ENCODE data around the gene GJC2.
"Not testable (repeated sequence)": the region's sequence is repeated elsewhere in the genome, so short reads cannot be mapped to it uniquely, and the experiment has no call there.

GJC2 gene

DNA sequence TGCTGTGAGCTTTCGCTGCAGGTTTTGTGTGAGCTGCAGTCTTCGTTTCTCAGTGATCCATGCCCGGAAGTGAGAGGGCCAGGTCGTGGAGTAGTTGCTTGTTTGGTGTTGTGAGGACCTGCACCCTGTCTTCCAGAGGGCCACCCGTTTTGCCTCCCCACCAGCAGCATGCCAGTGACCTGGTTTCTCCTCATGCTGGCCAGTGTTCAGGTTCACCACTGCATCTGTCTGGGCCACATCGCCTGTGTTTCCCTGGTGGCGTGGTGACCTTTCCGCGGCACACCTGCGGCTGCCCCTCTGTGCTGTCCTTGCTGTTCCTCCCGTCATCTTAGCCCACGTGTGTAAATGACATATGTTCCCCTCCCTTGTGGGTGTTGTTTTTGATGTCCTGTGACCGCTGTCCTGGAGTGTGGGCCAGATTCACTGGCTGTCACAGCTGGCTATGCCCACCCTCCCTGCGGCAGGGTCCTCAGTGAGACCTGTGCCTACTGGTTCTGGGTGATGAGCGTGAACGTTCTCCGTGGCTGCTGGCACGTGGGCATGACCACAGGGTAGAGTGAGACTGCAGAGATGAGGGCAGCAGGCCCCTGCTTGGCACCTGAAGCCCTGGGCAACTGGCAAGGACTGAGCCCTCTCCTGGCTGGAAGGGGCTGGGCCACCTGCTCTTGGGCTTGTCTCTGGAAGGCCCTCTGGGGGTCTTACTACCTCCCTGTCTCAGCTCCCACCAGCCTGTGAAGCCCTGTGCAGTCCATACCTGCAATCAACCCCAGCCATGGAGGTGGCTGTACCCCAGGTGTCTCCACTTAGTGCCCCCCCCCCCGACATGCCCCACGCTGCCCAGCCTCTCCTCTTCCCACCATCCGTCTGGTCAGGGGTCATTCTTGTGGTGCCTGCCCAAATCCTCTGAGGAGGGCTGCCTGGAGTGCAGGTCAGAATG, 23.1 kb downstream of the GJC2 start:
- Histone ChIP-seq H3K9me3 (replicated peaks in 1 of 2; ENCODE audit: control insufficient read depth in 2 of 2, insufficient read depth in 1 of 2, low read depth in 1 of 2, low read length in 2 of 2) (no peaks in the 10 kb centered on the region), H3K9ac (ENCODE audit: low read depth, low read length, poor library complexity) (peak overlapping the region; percentile 77), H3K18ac (ENCODE audit: low read length) (peak overlapping the region; percentile 48), H3K36me3 (replicated peaks in 1 of 2; ENCODE audit: control insufficient read depth in 2 of 2, insufficient read depth in 2 of 2, low read length in 2 of 2) (peaks cover 2 to 23% of the 10 kb centered on the region in 2 donors), H3K14ac (ENCODE audit: low read length) (peak overlapping the region; percentile 38), H2BK12ac (ENCODE audit: low read length) (no peak overlapping the region), H3K23ac (ENCODE audit: low read depth, low read length, poor library complexity) (peak overlapping the region; percentile 55), H3K4me2 (ENCODE audit: insufficient read depth, low read length, poor library complexity, severe bottlenecking) (no peak overlapping the region), H3K27me3 (ENCODE audit: control insufficient read depth in 3 of 3, insufficient read depth in 3 of 3, low read depth in 1 of 3, low read length in 3 of 3) (no peaks in the 10 kb centered on the region), H3K4me3 (ENCODE audit: low read length in 2 of 2) (no peak overlapping the region), H4K8ac (ENCODE audit: low read depth, low read length) (no peak overlapping the region), H4K91ac (ENCODE audit: low read depth, low read length, poor library complexity) (no peak overlapping the region), H2BK5ac (ENCODE audit: low read length) (no peak overlapping the region), H2AK5ac (ENCODE audit: low read depth, low read length) (no peak overlapping the region), H2BK15ac (ENCODE audit: low read length) (peak overlapping the region; percentile 26), H3K4me1 (ENCODE audit: control insufficient read depth in 2 of 2, insufficient read depth in 1 of 2, low read depth in 1 of 2, low read length in 2 of 2) (no peaks in the 10 kb centered on the region), H3K79me1 (ENCODE audit: low read depth, low read length) (peaks cover 24% of the 10 kb centered on the region), H3K27ac (replicated peaks; ENCODE audit: low read length) (no peak overlapping the region), H2AFZ (ENCODE audit: low read length) (no peak overlapping the region), H3K4ac (ENCODE audit: low read length) (no peak overlapping the region), H2BK120ac (ENCODE audit: low read depth, low read length) (no peak overlapping the region)
- no CpG with 5 or more reads among the region's 21 CpGs for WGBS, 2 donors (ENCODE audit: extremely low coverage in 2 of 2, insufficient read length in 2 of 2, insufficient replicate concordance in 1 of 2)
- DNase-seq (ENCODE audit: low spot score), result no peak

DNA sequence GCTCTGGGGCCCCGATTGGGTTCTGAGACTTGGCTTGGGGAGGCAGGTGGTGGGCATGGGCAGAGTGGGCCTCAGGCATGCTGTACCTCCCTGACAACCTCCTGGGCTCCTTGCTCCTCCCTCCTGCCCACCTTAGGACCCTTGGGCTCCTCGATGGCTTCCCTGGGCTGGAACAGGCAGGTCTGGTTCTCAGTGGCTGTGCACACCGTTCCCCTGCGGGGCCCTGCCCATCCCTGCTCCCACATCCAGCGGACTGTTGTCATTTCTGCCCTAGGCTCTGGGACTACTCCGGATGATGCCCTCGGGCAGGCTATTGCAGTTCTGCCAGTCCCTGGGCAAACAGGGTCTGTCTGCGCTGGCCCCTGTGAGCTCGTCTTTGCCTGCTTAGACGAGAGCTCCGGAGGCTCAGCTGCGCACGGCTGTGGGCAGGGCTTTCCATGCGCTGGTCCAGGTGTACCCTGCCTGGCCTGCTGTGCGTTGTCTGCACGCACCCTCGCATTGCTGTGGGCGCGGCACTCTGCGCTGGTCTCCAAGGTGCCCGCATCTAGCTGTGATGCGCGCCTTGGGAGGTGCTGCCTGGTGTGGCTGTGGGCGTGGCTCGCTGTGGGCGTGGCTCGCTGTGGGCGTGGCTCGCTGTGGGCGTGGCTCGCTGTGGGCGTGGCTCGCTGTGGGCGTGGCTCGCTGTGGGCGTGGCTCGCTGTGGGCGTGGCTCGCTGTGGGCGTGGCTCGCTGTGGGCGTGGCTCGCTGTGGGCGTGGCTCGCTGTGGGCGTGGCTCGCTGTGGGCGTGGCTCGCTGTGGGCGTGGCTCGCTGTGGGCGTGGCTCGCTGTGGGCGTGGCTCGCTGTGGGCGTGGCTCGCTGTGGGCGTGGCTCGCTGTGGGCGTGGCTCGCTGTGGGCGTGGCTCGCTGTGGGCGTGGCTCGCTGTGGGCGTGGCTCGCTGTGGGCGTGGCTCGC, 24.1 kb downstream of the GJC2 start:
- H3K4ac ChIP-seq (ENCODE audit: low read length); H3K27ac ChIP-seq (replicated peaks; ENCODE audit: low read length); H4K91ac ChIP-seq (ENCODE audit: low read depth, low read length, poor library complexity); H4K8ac ChIP-seq (ENCODE audit: low read depth, low read length); H2AFZ ChIP-seq (ENCODE audit: low read length); H3K4me1 ChIP-seq (ENCODE audit: control insufficient read depth in 2 of 2, insufficient read depth in 1 of 2, low read depth in 1 of 2, low read length in 2 of 2); H3K9me3 ChIP-seq (replicated peaks in 1 of 2; ENCODE audit: control insufficient read depth in 2 of 2, insufficient read depth in 1 of 2, low read depth in 1 of 2, low read length in 2 of 2); H2BK120ac ChIP-seq (ENCODE audit: low read depth, low read length); H3K4me2 ChIP-seq (ENCODE audit: insufficient read depth, low read length, poor library complexity, severe bottlenecking); H3K27me3 ChIP-seq (ENCODE audit: control insufficient read depth in 3 of 3, insufficient read depth in 3 of 3, low read depth in 1 of 3, low read length in 3 of 3); DNase-seq (ENCODE audit: low spot score): not testable (repeated sequence)
- Histone ChIP-seq H2BK5ac (ENCODE audit: low read length) (peak overlapping the region; percentile 35), H3K36me3 (replicated peaks in 1 of 2; ENCODE audit: control insufficient read depth in 2 of 2, insufficient read depth in 2 of 2, low read length in 2 of 2) (peaks cover 2 to 25% of the 10 kb centered on the region in 2 donors), H3K9ac (ENCODE audit: low read depth, low read length, poor library complexity) (peak overlapping the region; percentile 88), H3K79me1 (ENCODE audit: low read depth, low read length) (peaks cover 24% of the 10 kb centered on the region), H2BK15ac (ENCODE audit: low read length) (peak overlapping the region; percentile 67), H3K18ac (ENCODE audit: low read length) (peak overlapping the region; percentile 80), H3K14ac (ENCODE audit: low read length) (peak overlapping the region; percentile 56), H3K4me3 (ENCODE audit: low read length in 2 of 2) (peak overlapping the region in 1 of 2 donors; percentile 47), H2BK12ac (ENCODE audit: low read length) (peak overlapping the region; percentile 84), H3K23ac (ENCODE audit: low read depth, low read length, poor library complexity) (peak overlapping the region; percentile 16), H2AK5ac (ENCODE audit: low read depth, low read length) (peak overlapping the region; percentile 19)
- no CpG with 5 or more reads among the region's 69 CpGs for WGBS, 2 donors (ENCODE audit: extremely low coverage in 2 of 2, insufficient read length in 2 of 2, insufficient replicate concordance in 1 of 2)

DNA sequence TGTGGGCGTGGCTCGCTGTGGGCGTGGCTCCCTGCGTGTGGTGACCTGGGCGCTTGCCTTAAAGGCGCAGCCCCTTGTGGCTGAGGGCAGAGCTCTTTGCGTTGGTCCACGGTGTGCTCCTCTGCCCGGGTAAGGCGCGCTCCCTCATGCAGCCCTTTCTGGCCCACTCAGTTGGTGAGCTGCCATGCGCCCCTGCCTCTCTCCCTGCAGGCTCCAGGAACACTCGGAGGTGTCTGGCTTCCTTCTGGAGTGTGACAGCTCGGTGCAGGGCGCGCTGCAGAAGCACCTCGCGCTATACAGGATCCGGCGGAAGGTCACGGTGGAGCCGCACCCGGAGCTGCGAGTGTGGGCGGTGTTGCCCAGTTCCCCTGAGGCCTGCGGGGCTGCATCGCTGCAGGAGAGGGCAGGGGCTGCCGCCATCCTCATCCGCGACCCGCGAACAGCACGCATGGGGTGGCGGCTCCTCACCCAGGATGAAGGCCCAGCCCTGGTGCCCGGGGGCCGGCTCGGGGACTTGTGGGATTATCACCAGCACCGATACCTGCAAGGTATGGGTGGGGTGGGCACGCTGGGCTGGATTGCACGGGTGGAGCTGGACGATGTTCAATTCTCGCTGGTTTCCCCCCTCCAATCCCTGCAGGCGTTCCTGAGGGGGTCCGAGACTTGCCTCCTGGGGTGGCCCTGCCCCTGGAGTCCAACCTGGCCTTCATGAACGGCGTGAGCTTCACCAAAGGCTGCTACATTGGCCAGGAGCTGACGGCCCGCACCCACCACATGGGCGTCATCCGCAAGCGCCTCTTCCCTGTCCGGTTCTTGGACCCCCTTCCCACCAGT, 25.0 kb downstream of the GJC2 start:
- Histone ChIP-seq H2BK15ac (ENCODE audit: low read length) (peak overlapping the region; percentile 17), H3K27ac (replicated peaks; ENCODE audit: low read length) (no peak overlapping the region), H3K4me2 (ENCODE audit: insufficient read depth, low read length, poor library complexity, severe bottlenecking) (no peak overlapping the region), H3K23ac (ENCODE audit: low read depth, low read length, poor library complexity) (peak overlapping the region; percentile 73), H2BK120ac (ENCODE audit: low read depth, low read length) (no peak overlapping the region), H3K27me3 (ENCODE audit: control insufficient read depth in 3 of 3, insufficient read depth in 3 of 3, low read depth in 1 of 3, low read length in 3 of 3) (no peaks in the 10 kb centered on the region), H3K4me1 (ENCODE audit: control insufficient read depth in 2 of 2, insufficient read depth in 1 of 2, low read depth in 1 of 2, low read length in 2 of 2) (no peaks in the 10 kb centered on the region), H3K4ac (ENCODE audit: low read length) (no peak overlapping the region), H4K8ac (ENCODE audit: low read depth, low read length) (no peak overlapping the region), H3K79me1 (ENCODE audit: low read depth, low read length) (peaks cover 22% of the 10 kb centered on the region), H2BK12ac (ENCODE audit: low read length) (peak overlapping the region; percentile 58), H3K4me3 (ENCODE audit: low read length in 2 of 2) (no peak overlapping the region), H3K9me3 (replicated peaks in 1 of 2; ENCODE audit: control insufficient read depth in 2 of 2, insufficient read depth in 1 of 2, low read depth in 1 of 2, low read length in 2 of 2) (no peaks in the 10 kb centered on the region), H4K91ac (ENCODE audit: low read depth, low read length, poor library complexity) (no peak overlapping the region), H3K14ac (ENCODE audit: low read length) (no peak overlapping the region), H2AK5ac (ENCODE audit: low read depth, low read length) (peak overlapping the region; percentile 94), H2AFZ (ENCODE audit: low read length) (no peak overlapping the region), H3K9ac (ENCODE audit: low read depth, low read length, poor library complexity) (peak overlapping the region; percentile 21), H3K36me3 (replicated peaks in 1 of 2; ENCODE audit: control insufficient read depth in 2 of 2, insufficient read depth in 2 of 2, low read length in 2 of 2) (peaks cover 2 to 25% of the 10 kb centered on the region in 2 donors), H2BK5ac (ENCODE audit: low read length) (peak overlapping the region; percentile 53), H3K18ac (ENCODE audit: low read length) (peak overlapping the region; percentile 80)
- no peak for DNase-seq (ENCODE audit: low spot score)
- WGBS, 2 donors (ENCODE audit: extremely low coverage in 2 of 2, insufficient read length in 2 of 2, insufficient replicate concordance in 1 of 2), result no CpG with 5 or more reads among the region's 52 CpGs
